Measurements from ENCODE around the gene SNX7. TPM values are rescaled to one million over a fixed set of nuclear protein-coding genes. Genes with fewer than 3 reads are reported as not detected.

The SNX7 gene
- total and polyA plus RNA-seq, 4 donors, result 29.3 to 61.7 (median 35.4) TPM

GRCh38 chr1:98735756-98736155, 74.2 kb downstream of the SNX7 start:
- H3K27ac ChIP-seq (ENCODE audit: low read depth in 1 of 2, low read length in 2 of 2), result no peak overlapping the region
- H3K27me3 ChIP-seq (ENCODE audit: control insufficient read depth in 1 of 2, insufficient read depth in 2 of 2, low read length in 1 of 2), result no peaks in the 10 kb centered on the region
- DNase-seq (no peak), ATAC-seq (ENCODE audit: low FRiP score) (no peak)
- no peak overlapping the region for H3K4me3 ChIP-seq (ENCODE audit: low read length in 2 of 2)
- no peaks in the 10 kb centered on the region for H3K4me1 ChIP-seq (ENCODE audit: control insufficient read depth in 1 of 2, insufficient read depth in 2 of 2, low read length in 2 of 2)
- peaks cover 0 to 3% of the 10 kb centered on the region in 2 donors for H3K36me3 ChIP-seq (ENCODE audit: control insufficient read depth in 1 of 2, insufficient read depth in 2 of 2, low read length in 1 of 2)
- no peaks in the 10 kb centered on the region for H3K9me3 ChIP-seq (ENCODE audit: control insufficient read depth, low read length)
- intact Hi-C loops (cut with DNase I), result no loop called here

DNA sequence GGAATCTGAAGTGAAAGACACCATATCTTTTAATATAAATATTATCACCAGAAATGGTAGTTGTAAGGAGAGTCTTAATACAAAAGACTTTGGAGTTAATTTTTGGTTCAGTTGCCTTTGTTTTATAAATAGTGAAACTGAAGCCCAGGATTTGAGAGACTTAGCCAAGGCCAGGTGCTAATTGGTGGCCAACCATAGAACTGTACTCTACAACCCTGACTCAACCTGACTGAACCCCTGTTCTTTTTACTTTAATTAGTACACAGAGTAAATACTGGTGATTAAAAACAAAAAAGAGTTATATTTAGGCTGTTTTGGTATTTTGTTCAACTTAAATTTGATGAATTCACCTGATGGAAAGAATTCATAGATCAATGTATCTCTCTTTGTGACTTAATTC, 76.3 kb downstream of the SNX7 start:
- Histone ChIP-seq H3K36me3 (ENCODE audit: control insufficient read depth in 1 of 2, insufficient read depth in 2 of 2, low read length in 1 of 2) (peaks cover 0 to 3% of the 10 kb centered on the region in 2 donors), H3K4me3 (ENCODE audit: low read length in 2 of 2) (no peak overlapping the region), H3K27ac (ENCODE audit: low read depth in 1 of 2, low read length in 2 of 2) (no peak overlapping the region), H3K27me3 (ENCODE audit: control insufficient read depth in 1 of 2, insufficient read depth in 2 of 2, low read length in 1 of 2) (no peaks in the 10 kb centered on the region), H3K4me1 (ENCODE audit: control insufficient read depth in 1 of 2, insufficient read depth in 2 of 2, low read length in 2 of 2) (no peaks in the 10 kb centered on the region), H3K9me3 (ENCODE audit: control insufficient read depth, low read length) (no peaks in the 10 kb centered on the region)
- no peak for DNase-seq
- intact Hi-C loops (cut with DNase I), result no loop called here
- ATAC-seq (ENCODE audit: low FRiP score), result no peak

DNA sequence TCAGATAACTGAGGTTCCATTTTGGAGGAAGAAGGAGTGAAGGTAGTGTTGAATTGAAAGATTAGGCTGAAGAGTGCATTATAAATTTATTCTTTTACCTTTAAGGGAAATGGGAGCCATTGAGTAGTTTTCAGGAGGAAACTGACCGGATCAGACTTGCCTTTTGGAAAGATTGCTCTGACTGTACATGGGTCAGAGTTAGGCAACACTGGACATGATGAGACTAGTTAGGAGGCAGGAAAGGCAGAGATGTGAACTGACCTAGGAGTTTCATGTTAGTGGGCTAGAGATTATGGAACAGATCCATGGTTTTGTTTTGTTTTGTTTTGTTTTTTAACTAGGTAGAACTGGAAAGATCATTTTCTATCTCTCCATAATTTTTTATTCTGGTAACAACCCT, 78.2 kb downstream of the SNX7 start:
- DNase-seq (no peak), ATAC-seq (ENCODE audit: low FRiP score) (no peak)
- 92 to 96% methylated on average over 1 of the region's 1 CpG for WGBS, 2 donors
- H3K27ac ChIP-seq (ENCODE audit: low read depth in 1 of 2, low read length in 2 of 2), result no peak overlapping the region
- no peaks in the 10 kb centered on the region for H3K4me1 ChIP-seq (ENCODE audit: control insufficient read depth in 1 of 2, insufficient read depth in 2 of 2, low read length in 2 of 2)
- H3K27me3 ChIP-seq (ENCODE audit: control insufficient read depth in 1 of 2, insufficient read depth in 2 of 2, low read length in 1 of 2), result no peaks in the 10 kb centered on the region
- H3K4me3 ChIP-seq (ENCODE audit: low read length in 2 of 2), result no peak overlapping the region
- intact Hi-C loops (cut with DNase I), result no loop called here
- peaks cover 0 to 3% of the 10 kb centered on the region in 2 donors for H3K36me3 ChIP-seq (ENCODE audit: control insufficient read depth in 1 of 2, insufficient read depth in 2 of 2, low read length in 1 of 2)
- H3K9me3 ChIP-seq (ENCODE audit: control insufficient read depth, low read length), result no peaks in the 10 kb centered on the region

GRCh38 chr1:98741164-98741563, 79.6 kb downstream of the SNX7 start:
- H3K4me1 ChIP-seq (ENCODE audit: control insufficient read depth in 1 of 2, insufficient read depth in 2 of 2, low read length in 2 of 2), result no peaks in the 10 kb centered on the region
- no peaks in the 10 kb centered on the region for H3K27me3 ChIP-seq (ENCODE audit: control insufficient read depth in 1 of 2, insufficient read depth in 2 of 2, low read length in 1 of 2)
- H3K9me3 ChIP-seq (ENCODE audit: control insufficient read depth, low read length), result no peaks in the 10 kb centered on the region
- peaks cover 0 to 3% of the 10 kb centered on the region in 2 donors for H3K36me3 ChIP-seq (ENCODE audit: control insufficient read depth in 1 of 2, insufficient read depth in 2 of 2, low read length in 1 of 2)
- ATAC-seq (ENCODE audit: low FRiP score) (no peak), DNase-seq (no peak)
- intact Hi-C loops (cut with DNase I), result no loop called here
- H3K4me3 ChIP-seq (ENCODE audit: low read length in 2 of 2), result no peak overlapping the region
- 43 to 51% methylated on average over 1 of the region's 1 CpG for WGBS, 2 donors
- H3K27ac ChIP-seq (ENCODE audit: low read depth in 1 of 2, low read length in 2 of 2), result no peak overlapping the region

- H3K9me3 ChIP-seq (ENCODE audit: control insufficient read depth, low read length), result no peaks in the 10 kb centered on the region
- no peak overlapping the region for H3K27ac ChIP-seq (ENCODE audit: low read depth in 1 of 2, low read length in 2 of 2)
- no peaks in the 10 kb centered on the region for H3K27me3 ChIP-seq (ENCODE audit: control insufficient read depth in 1 of 2, insufficient read depth in 2 of 2, low read length in 1 of 2)
- H3K4me1 ChIP-seq (ENCODE audit: control insufficient read depth in 1 of 2, insufficient read depth in 2 of 2, low read length in 2 of 2), result no peaks in the 10 kb centered on the region
- 63 to 68% methylated on average over 2 of the region's 2 CpGs for WGBS, 2 donors
- DNase-seq, result no peak
- ATAC-seq (ENCODE audit: low FRiP score), result no peak
- no peaks in the 10 kb centered on the region for H3K36me3 ChIP-seq (ENCODE audit: control insufficient read depth in 1 of 2, insufficient read depth in 2 of 2, low read length in 1 of 2)
- intact Hi-C loops (cut with DNase I), result no loop called here
- H3K4me3 ChIP-seq (ENCODE audit: low read length in 2 of 2), result no peak overlapping the region
Observed at GRCh38 chr1:98749152-98749756, 87.7 kb downstream of the SNX7 start.

- no peak for ATAC-seq (ENCODE audit: low FRiP score)
- H3K9me3 ChIP-seq (ENCODE audit: control insufficient read depth, low read length), result no peaks in the 10 kb centered on the region
- intact Hi-C loops (cut with DNase I), result no loop called here
- no peaks in the 10 kb centered on the region for H3K36me3 ChIP-seq (ENCODE audit: control insufficient read depth in 1 of 2, insufficient read depth in 2 of 2, low read length in 1 of 2)
- no peaks in the 10 kb centered on the region for H3K27me3 ChIP-seq (ENCODE audit: control insufficient read depth in 1 of 2, insufficient read depth in 2 of 2, low read length in 1 of 2)
- WGBS, 2 donors, result 83 to 84% methylated on average over 1 of the region's 1 CpG
- no peak overlapping the region for H3K4me3 ChIP-seq (ENCODE audit: low read length in 2 of 2)
- H3K27ac ChIP-seq (ENCODE audit: low read depth in 1 of 2, low read length in 2 of 2), result no peak overlapping the region
- no peak for DNase-seq
- H3K4me1 ChIP-seq (ENCODE audit: control insufficient read depth in 1 of 2, insufficient read depth in 2 of 2, low read length in 2 of 2), result no peaks in the 10 kb centered on the region
Observed at GRCh38 chr1:98754176-98754575, 92.7 kb downstream of the SNX7 start.

DNA sequence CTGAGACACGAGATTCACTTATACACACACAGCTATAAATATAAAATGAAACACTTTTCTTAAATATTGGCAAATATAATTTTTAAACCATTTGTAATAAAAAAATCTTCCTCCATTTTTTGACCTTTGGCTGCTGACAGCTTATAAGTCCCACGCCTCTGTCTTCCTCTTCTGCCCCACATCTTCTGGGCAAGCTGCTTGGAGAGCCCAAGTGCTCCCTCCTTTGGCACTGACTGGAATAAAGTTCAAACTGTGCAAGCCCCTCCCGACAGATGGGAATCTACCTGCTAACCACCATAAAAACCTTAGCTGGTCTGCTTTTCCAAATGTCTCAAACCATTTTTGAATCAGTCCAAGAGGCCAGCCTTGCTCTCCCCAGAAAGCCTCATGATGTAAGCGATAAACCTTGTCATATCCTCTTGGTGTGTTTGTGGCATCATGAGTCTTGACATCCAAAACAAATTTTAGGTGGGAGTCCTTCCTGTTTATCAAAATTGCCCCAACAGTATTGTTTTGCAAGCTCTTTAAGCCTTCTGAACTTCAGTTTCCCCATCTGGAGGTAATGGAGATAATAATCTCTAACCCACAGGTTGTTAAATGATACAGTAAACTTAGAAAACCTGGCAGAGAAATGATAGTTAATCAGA, 99.8 kb downstream of the SNX7 start:
- Histone ChIP-seq H3K27ac (ENCODE audit: low read depth in 1 of 2, low read length in 2 of 2) (no peak overlapping the region), H3K27me3 (ENCODE audit: control insufficient read depth in 1 of 2, insufficient read depth in 2 of 2, low read length in 1 of 2) (no peaks in the 10 kb centered on the region), H3K4me3 (ENCODE audit: low read length in 2 of 2) (no peak overlapping the region), H3K9me3 (ENCODE audit: control insufficient read depth, low read length) (no peaks in the 10 kb centered on the region), H3K36me3 (ENCODE audit: control insufficient read depth in 1 of 2, insufficient read depth in 2 of 2, low read length in 1 of 2) (no peaks in the 10 kb centered on the region), H3K4me1 (ENCODE audit: control insufficient read depth in 1 of 2, insufficient read depth in 2 of 2, low read length in 2 of 2) (peaks cover 0 to 2% of the 10 kb centered on the region in 2 donors)
- no peak for ATAC-seq (ENCODE audit: low FRiP score)
- 83 to 85% methylated on average over 4 of the region's 4 CpGs for WGBS, 2 donors
- DNase-seq, result no peak
- intact Hi-C loops (cut with DNase I), result no loop called here

DNA sequence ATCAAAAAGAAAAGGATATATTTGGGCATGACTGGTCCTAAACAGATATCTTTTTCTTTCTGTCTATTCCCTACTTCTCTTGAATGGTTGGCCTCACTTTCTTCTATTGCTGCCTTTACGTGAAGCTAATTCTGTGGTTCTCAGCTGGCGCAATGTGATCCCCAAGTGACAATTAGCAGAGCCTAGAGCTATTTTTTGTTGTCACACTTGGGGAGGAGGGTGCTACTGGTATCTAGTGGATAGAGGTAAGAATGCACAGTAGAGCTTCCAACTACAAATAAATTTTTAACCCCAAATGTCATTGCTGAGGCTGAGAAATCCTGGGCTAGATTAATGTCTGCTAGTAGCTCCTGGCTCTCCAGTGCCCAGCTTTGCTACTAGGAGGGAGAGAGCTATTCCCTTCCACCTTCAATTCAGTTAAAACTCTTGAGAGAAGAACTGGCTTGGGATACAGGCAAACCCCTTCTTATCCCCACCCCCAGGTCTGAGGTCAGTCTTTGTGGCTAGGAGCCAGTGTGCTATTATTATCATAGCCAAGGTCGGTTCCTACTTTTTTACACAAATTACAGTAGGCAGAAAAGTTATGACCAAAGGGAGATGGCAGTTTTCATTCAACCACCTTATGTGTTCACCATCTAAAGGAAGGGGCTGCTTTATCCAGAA, 102.1 kb downstream of the SNX7 start:
- 65 to 68% methylated on average over 3 of the region's 3 CpGs for WGBS, 2 donors
- Histone ChIP-seq H3K27me3 (ENCODE audit: control insufficient read depth in 1 of 2, insufficient read depth in 2 of 2, low read length in 1 of 2) (no peaks in the 10 kb centered on the region), H3K9me3 (ENCODE audit: control insufficient read depth, low read length) (no peaks in the 10 kb centered on the region), H3K36me3 (ENCODE audit: control insufficient read depth in 1 of 2, insufficient read depth in 2 of 2, low read length in 1 of 2) (no peaks in the 10 kb centered on the region), H3K27ac (ENCODE audit: low read depth in 1 of 2, low read length in 2 of 2) (no peak overlapping the region), H3K4me1 (ENCODE audit: control insufficient read depth in 1 of 2, insufficient read depth in 2 of 2, low read length in 2 of 2) (peaks cover 0 to 2% of the 10 kb centered on the region in 2 donors), H3K4me3 (ENCODE audit: low read length in 2 of 2) (no peak overlapping the region)
- intact Hi-C loops (cut with DNase I), result no loop called here
- DNase-seq (no peak), ATAC-seq (ENCODE audit: low FRiP score) (no peak)

- no peaks in the 10 kb centered on the region for H3K27me3 ChIP-seq (ENCODE audit: control insufficient read depth in 1 of 2, insufficient read depth in 2 of 2, low read length in 1 of 2)
- no peaks in the 10 kb centered on the region for H3K36me3 ChIP-seq (ENCODE audit: control insufficient read depth in 1 of 2, insufficient read depth in 2 of 2, low read length in 1 of 2)
- H3K27ac ChIP-seq (ENCODE audit: low read depth in 1 of 2, low read length in 2 of 2), result no peak overlapping the region
- no peak for ATAC-seq (ENCODE audit: low FRiP score)
- DNase-seq, result no peak
- WGBS, 2 donors, result 42 to 44% methylated on average over 1 of the region's 1 CpG
- intact Hi-C loops (cut with DNase I), result no loop called here
- no peaks in the 10 kb centered on the region for H3K9me3 ChIP-seq (ENCODE audit: control insufficient read depth, low read length)
- peaks cover 0 to 2% of the 10 kb centered on the region in 2 donors for H3K4me1 ChIP-seq (ENCODE audit: control insufficient read depth in 1 of 2, insufficient read depth in 2 of 2, low read length in 2 of 2)
- no peak overlapping the region for H3K4me3 ChIP-seq (ENCODE audit: low read length in 2 of 2)
Observed at GRCh38 chr1:98764485-98764884, 103.0 kb downstream of the SNX7 start.

Data from aorta (tissue), 5 donors.